Measurements from ENCODE around the gene SDSL. TPM values are rescaled to one million over a fixed set of nuclear protein-coding genes. Genes with fewer than 3 reads are reported as not detected.

Gene SDSL
- total RNA-seq, 4 donors from 2014 or later = 0.48 to 3.1 (median 1.5) TPM; not detected in 1

- no peak overlapping the region for H3K27ac ChIP-seq
- intact Hi-C loops (cut with DNase I) = no loop called here
- no peak for DNase-seq
- H3K4me1 ChIP-seq = no peaks in the 10 kb centered on the region
- H3K27me3 ChIP-seq = peaks cover 0 to 76% (median 1%) of the 10 kb centered on the region in 4 donors
- H3K36me3 ChIP-seq = no peaks in the 10 kb centered on the region
- TF ChIP-seq POLR2A (IDR thresholded peaks at IDR 0.05) (no peak), CTCF (IDR thresholded peaks at IDR 0.05) (no peak)
- 74 to 88% methylated on average over 2 of the region's 2 CpGs for WGBS, 2 donors
- H3K9me3 ChIP-seq = no peaks in the 10 kb centered on the region
- H3K4me3 ChIP-seq = no peak overlapping the region
Observed at GRCh38 chr12:113456199-113456598, 34.0 kb downstream of the SDSL start.

DNA sequence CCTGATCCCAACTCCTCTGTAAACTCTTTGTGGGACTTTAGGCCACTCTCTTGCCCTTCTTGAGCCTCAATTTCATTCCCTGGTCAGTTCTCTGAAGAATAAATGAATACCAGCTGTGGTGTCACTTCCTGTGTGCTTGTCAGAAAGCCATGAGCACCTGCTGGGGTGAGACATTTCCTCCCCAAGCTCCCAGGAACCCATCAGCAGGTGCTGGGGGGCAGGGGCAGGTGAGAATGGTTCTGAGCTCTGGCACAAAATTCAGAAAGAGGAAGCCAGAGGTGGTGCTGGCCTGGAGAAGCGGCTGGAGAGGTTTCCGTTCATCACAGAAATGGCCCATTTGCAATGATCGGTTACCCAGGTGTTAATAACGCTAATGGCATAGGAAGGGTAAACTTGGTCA is 34.6 kb downstream of the SDSL start:
- no peak for DNase-seq
- no peak overlapping the region for H3K4me3 ChIP-seq
- H3K36me3 ChIP-seq = no peaks in the 10 kb centered on the region
- H3K27me3 ChIP-seq = peaks cover 0 to 82% (median 3%) of the 10 kb centered on the region in 4 donors
- TF ChIP-seq CTCF (IDR thresholded peaks at IDR 0.05) (no peak), POLR2A (IDR thresholded peaks at IDR 0.05) (no peak)
- no peaks in the 10 kb centered on the region for H3K4me1 ChIP-seq
- 45 to 64% methylated on average over 4 of the region's 4 CpGs for WGBS, 2 donors
- intact Hi-C loops (cut with DNase I) = no loop called here
- H3K9me3 ChIP-seq = no peaks in the 10 kb centered on the region
- no peak overlapping the region for H3K27ac ChIP-seq

- no peaks in the 10 kb centered on the region for H3K36me3 ChIP-seq
- peaks cover 0 to 85% (median 4%) of the 10 kb centered on the region in 4 donors for H3K27me3 ChIP-seq
- WGBS, 2 donors = 47 to 52% methylated on average over 10 of the region's 10 CpGs
- intact Hi-C loops (cut with DNase I) = no loop called here
- H3K4me3 ChIP-seq = no peak overlapping the region
- no peak overlapping the region for H3K27ac ChIP-seq
- no peak for DNase-seq
- no peaks in the 10 kb centered on the region for H3K9me3 ChIP-seq
- peaks cover 0 to under 1% (median 0%) of the 10 kb centered on the region in 3 donors for H3K4me1 ChIP-seq
- TF ChIP-seq POLR2A (IDR thresholded peaks at IDR 0.05) (no peak), CTCF (IDR thresholded peaks at IDR 0.05) (no peak)
Observed at GRCh38 chr12:113457185-113457584, 35.0 kb downstream of the SDSL start.

DNA sequence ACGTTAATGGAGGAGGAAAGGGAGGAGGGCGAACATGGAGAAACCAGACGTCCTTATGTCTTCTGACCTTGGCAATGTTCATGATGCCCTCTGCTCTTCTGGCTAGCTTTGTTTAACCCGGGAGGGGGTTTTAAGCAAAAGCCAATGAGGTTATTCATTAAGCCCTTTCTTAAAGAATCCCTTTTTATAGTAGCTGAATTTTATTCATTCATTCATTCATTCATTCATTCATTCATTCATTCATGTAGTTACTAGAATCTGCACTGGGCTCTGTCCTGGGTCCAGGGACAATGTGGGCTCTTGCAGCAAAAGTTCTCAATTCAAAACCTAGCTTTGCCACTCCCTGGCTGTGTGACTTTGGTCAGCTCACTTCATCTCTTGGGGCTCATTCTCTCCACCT is 35.5 kb downstream of the SDSL start:
- Histone ChIP-seq H3K27ac (no peak overlapping the region), H3K9me3 (no peaks in the 10 kb centered on the region), H3K4me1 (peaks cover 1 to 6% (median 2%) of the 10 kb centered on the region in 3 donors), H3K27me3 (peaks cover 2 to 87% (median 6%) of the 10 kb centered on the region in 4 donors), H3K36me3 (no peaks in the 10 kb centered on the region), H3K4me3 (no peak overlapping the region)
- DNase-seq = no peak
- intact Hi-C loops (cut with DNase I) = no loop called here
- 40 to 43% methylated on average over 4 of the region's 4 CpGs for WGBS, 2 donors
- TF ChIP-seq POLR2A (IDR thresholded peaks at IDR 0.05) = no peak
- no peak for TF ChIP-seq CTCF (IDR thresholded peaks at IDR 0.05)

DNA sequence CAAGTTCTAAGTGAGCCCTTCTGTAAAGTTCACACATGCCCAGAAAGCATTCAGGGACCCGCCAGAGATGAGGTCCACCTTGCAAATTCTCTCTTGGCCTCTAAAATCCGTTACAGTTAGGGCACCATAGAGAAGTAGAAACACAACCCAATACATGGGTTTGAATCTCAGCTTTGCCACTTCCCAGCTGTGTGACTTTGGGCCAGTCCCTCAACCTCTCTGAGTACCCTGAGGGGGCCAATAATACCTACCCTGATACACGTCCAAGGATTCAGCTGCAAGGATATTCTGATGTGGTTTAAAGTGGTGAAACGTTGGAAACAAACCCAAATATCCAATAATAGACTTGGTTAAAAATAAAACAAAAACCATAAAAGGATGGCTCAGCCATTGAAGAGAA is 37.8 kb downstream of the SDSL start:
- Histone ChIP-seq H3K27me3 (peaks cover 17 to 94% (median 25%) of the 10 kb centered on the region in 4 donors), H3K9me3 (no peaks in the 10 kb centered on the region), H3K4me1 (peaks cover 14 to 29% (median 21%) of the 10 kb centered on the region in 3 donors), H3K36me3 (no peaks in the 10 kb centered on the region), H3K4me3 (no peak overlapping the region), H3K27ac (no peak overlapping the region)
- TF ChIP-seq CTCF (IDR thresholded peaks at IDR 0.05) (no peak), POLR2A (IDR thresholded peaks at IDR 0.05) (no peak)
- WGBS, 2 donors = 15 to 16% methylated on average over 3 to 4 of the region's 4 CpGs
- intact Hi-C loops (cut with DNase I) = loop anchor here (10.0 kb wide), 1 partner anchor 455 kb away; no protein-coding TSS in a partner anchor
- no peak for DNase-seq

Measured in esophagus squamous epithelium (tissue), 5 donors.